HepG2 (cell line): ENCODE measurements around the gene SYCE3. TPM values are rescaled to one million over a fixed set of nuclear protein-coding genes. Genes with fewer than 3 reads are reported as not detected.

Experiments used
- AGO2 ChIP-seq: fragments of 200-400 bp; formaldehyde crosslinking; optimal IDR thresholded peaks from 2 replicates; pipeline ENCODE3; 2017; ENCODE audit warnings: mild to moderate bottlenecking, low read depth, low read length, moderate library complexity
- ESRRA ChIP-seq: sonication (generic); formaldehyde crosslinking; IDR thresholded peaks from 2 replicates; pipeline ENCODE4 v1.5.1; 2020; ENCODE audit warnings: mild to moderate bottlenecking, low read depth, missing genetic modification reagents
- FOXO4 ChIP-seq: sonication (generic); formaldehyde crosslinking; conservative IDR thresholded peaks from 2 replicates; pipeline ENCODE4 v1.8.1; 2023; ENCODE audit warnings: missing genetic modification reagents
- KMT2A ChIP-seq: sonication (generic); formaldehyde crosslinking; IDR thresholded peaks from 2 replicates; pipeline ENCODE4 v1.4.0; 2020; ENCODE audit warnings: missing genetic modification reagents
- MAZ ChIP-seq, 2 experiments: sonication (generic) in 1 of 2; formaldehyde crosslinking in 1 of 2; IDR thresholded peaks; 2 replicates each; pipeline versions ENCODE4 v1.5.0 to v1.6.1; 2012 to 2020; ENCODE audit warnings: low read depth in 2 of 2, mild to moderate bottlenecking in 2 of 2, borderline replicate concordance in 1 of 2, improper control_type of control experiment in 1 of 2, low read length in 1 of 2, missing genetic modification reagents in 1 of 2, moderate library complexity in 1 of 2
- MIER2 ChIP-seq: IDR thresholded peaks from 2 replicates; pipeline ENCODE4 v1.6.1; 2016; ENCODE audit warnings: missing biosample characterization, missing genetic modification reagents
- NR3C1 ChIP-seq: sonication (generic); formaldehyde crosslinking; IDR thresholded peaks from 2 replicates; pipeline ENCODE4 v1.4.0; 2020; ENCODE audit warnings: missing genetic modification reagents
- PHF8 ChIP-seq: sonication (generic); formaldehyde crosslinking; IDR thresholded peaks from 2 replicates; pipeline ENCODE4 v1.5.0; 2020; ENCODE audit warnings: missing genetic modification reagents
- POLR2G ChIP-seq: fragments of 200-400 bp; formaldehyde crosslinking; IDR thresholded peaks from 2 replicates; pipeline ENCODE4 v1.6.1; 2018; ENCODE audit warnings: mild to moderate bottlenecking, low read depth, low read length, moderate library complexity
- RFX3 ChIP-seq: IDR thresholded peaks from 2 replicates; pipeline ENCODE4 v1.6.1; 2016; ENCODE audit warnings: missing biosample characterization, missing genetic modification reagents
- SRY ChIP-seq: sonication (generic); formaldehyde crosslinking; IDR thresholded peaks from 2 replicates; pipeline ENCODE4 v1.8.0; 2022; ENCODE audit warnings: mild to moderate bottlenecking, missing genetic modification reagents
- TEAD2 ChIP-seq: sonication (generic); formaldehyde crosslinking; IDR thresholded peaks from 2 replicates; pipeline ENCODE4 v1.9.0; 2021; ENCODE audit warnings: missing genetic modification reagents
- TSC22D2 ChIP-seq: sonication (generic); formaldehyde crosslinking; IDR thresholded peaks from 2 replicates; pipeline ENCODE4 v1.5.1; 2020; ENCODE audit warnings: missing genetic modification reagents, mild to moderate bottlenecking, borderline replicate concordance
- ZBTB43 ChIP-seq: sonication (generic); formaldehyde crosslinking; conservative IDR thresholded peaks from 2 replicates; pipeline ENCODE4 v1.4.0; 2020; ENCODE audit warnings: missing genetic modification reagents
- ZNF33A ChIP-seq: sonication (generic); formaldehyde crosslinking; IDR thresholded peaks from 2 replicates; pipeline ENCODE4 v1.5.1; 2020; ENCODE audit warnings: missing genetic modification reagents, mild to moderate bottlenecking, moderate library complexity, borderline replicate concordance
- ZNF646 ChIP-seq: sonication (generic); formaldehyde crosslinking; IDR thresholded peaks from 2 replicates; pipeline ENCODE4 v1.9.0; 2021; ENCODE audit warnings: mild to moderate bottlenecking, missing genetic modification reagents
- ZSCAN21 ChIP-seq: sonication (generic); formaldehyde crosslinking; IDR thresholded peaks from 2 replicates; pipeline ENCODE4 v1.8.0; 2022; ENCODE audit warnings: mild to moderate bottlenecking, missing genetic modification reagents, moderate library complexity, borderline replicate concordance
- polyA plus RNA-seq, 8 experiments: library from polyadenylated mRNA; depleted of rRNA in 3 of 8; stranded (reverse) in 7 of 8; unstranded in 1 of 8; fragments of >200 nt; fragmentation: Illumina TruSeq in 4 of 8; extraction: Trizol in 4 of 8; gene quantifications; 2 replicates each; pipeline versions ENCODE4 v1.2.1 to v1.2.3, GENCODE V29; 2011 to 2016; ENCODE audit warnings: low read depth in 4 of 8, missing spikeins in 1 of 8, mixed read lengths in 1 of 8; ENCODE audit not compliant: insufficient read depth in 1 of 8
- total RNA-seq, 5 experiments: library from RNA; depleted of rRNA; stranded (reverse); fragments of >200 nt; fragmentation: Illumina TruSeq; extraction: Trizol; gene quantifications; 2 replicates each; pipeline ENCODE4 v1.2.3, GENCODE V29; 2016; ENCODE audit warnings: low read depth in 1 of 5
- TF ChIP-seq, protein P1 (sequence below): sonication (generic); formaldehyde crosslinking; IDR thresholded peaks from 2 replicates; pipeline ENCODE4 v1.9.0; 2021; ENCODE audit warnings: missing genetic modification reagents, mild to moderate bottlenecking, borderline replicate concordance

The SYCE3 gene
- total and polyA plus RNA-seq, 2 of the 13 experiments (the other 11 are each of a cell fraction or from before 2014, with no cell fraction given) = not detected

DNA sequence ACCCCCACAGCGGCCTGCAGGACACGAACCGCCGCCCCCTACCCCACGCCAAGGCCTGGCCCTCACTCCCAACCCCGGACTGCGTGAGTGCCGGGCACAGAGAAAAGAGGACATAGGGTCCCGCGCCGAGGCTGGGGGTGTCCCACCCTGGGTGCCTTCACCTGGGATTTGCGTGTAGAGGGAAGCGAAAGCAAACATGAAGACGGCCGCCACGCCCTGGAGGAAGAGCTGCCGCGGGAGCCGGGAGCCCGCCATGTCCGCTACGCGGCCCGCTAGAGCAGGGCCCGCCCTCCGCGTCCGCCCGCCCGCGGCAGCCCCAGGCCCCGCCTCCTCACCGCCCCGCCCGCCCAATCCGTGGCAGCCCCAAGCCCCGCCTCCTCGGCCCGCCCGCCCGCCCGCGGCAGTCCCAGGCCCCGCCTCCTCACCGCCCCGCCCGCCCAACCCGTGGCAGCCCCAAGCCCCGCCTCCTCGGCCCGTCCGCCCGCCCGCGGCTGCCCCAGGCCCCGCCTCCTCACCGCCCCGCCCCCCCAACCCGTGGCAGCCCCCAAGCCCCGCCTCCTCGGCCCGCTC lies 55.2 kb downstream of the SYCE3 start, which contains the start of gene LMF2 (continued):
- TF ChIP-seq MAZ (IDR thresholded peaks at IDR 0.05; ENCODE audit: borderline replicate concordance, low read depth, low read length) = peak; percentile 24; the same call in 1 of the 2 replicates
- no peak for TF ChIP-seq MAZ (CRISPR knock-in tag; IDR thresholded peaks at IDR 0.05; ENCODE audit: low read depth)
- TF ChIP-seq TEAD2 (CRISPR knock-in tag) = no peak
- no peak; the same call in none of the 2 replicates for TF ChIP-seq POLR2G
- peak; percentile 88 for TF ChIP-seq PHF8
- TF ChIP-seq, protein P1, sequence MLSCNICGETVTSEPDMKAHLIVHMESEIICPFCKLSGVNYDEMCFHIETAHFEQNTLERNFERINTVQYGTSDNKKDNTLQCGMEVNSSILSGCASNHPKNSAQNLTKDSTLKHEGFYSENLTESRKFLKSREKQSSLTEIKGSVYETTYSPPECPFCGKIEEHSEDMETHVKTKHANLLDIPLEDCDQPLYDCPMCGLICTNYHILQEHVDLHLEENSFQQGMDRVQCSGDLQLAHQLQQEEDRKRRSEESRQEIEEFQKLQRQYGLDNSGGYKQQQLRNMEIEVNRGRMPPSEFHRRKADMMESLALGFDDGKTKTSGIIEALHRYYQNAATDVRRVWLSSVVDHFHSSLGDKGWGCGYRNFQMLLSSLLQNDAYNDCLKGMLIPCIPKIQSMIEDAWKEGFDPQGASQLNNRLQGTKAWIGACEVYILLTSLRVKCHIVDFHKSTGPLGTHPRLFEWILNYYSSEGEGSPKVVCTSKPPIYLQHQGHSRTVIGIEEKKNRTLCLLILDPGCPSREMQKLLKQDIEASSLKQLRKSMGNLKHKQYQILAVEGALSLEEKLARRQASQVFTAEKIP (CRISPR knock-in tag) = no peak
- TF ChIP-seq ZBTB43 (CRISPR knock-in tag) = no peak
- no peak for TF ChIP-seq MIER2
- TF ChIP-seq AGO2 = no peak
- no peak for TF ChIP-seq RFX3 (CRISPR knock-in tag)
- TF ChIP-seq ZNF646 (CRISPR knock-in tag) = no peak
- no peak for TF ChIP-seq KMT2A (CRISPR knock-in tag)
- no peak for TF ChIP-seq FOXO4 (CRISPR knock-in tag)
- TF ChIP-seq ZSCAN21 (CRISPR knock-in tag) = peak; percentile 8; the same call in 1 of the 2 replicates
- no peak for TF ChIP-seq ESRRA (CRISPR knock-in tag)
- no peak; the same call in 1 of the 2 replicates for TF ChIP-seq SRY (CRISPR knock-in tag)
- no peak for TF ChIP-seq ZNF33A (CRISPR knock-in tag)
- no peak for TF ChIP-seq NR3C1 (CRISPR knock-in tag)
- 0 out of 2 replicates have a peak, but pooled peaks have one; percentile 51 for TF ChIP-seq TSC22D2 (CRISPR knock-in tag)
